Spleen (tissue), 11 donors: ENCODE data around the gene GSTO1. TPM values are rescaled to one million over a fixed set of nuclear protein-coding genes. Genes with fewer than 3 reads are reported as not detected.
A peak's percentile ranks its signal among the peaks of the same experiment; 100 is the strongest.

Source experiments
- DNase-seq: peaks from one replicate; pipeline ENCODE4 v3.0.0-alpha.2; 2020
- H3K27ac ChIP-seq, 8 donors: fragments of 200-600 bp; sonication (generic) in 7 of 8; 1 replicate in 4 of 8; 2 replicates in 4 of 8; pipeline versions ENCODE4 v1.5.0 to v1.8.0; 2016 to 2021; ENCODE audit warnings: inconsistent platforms in 4 of 8, mild to moderate bottlenecking in 4 of 8, moderate library complexity in 1 of 8
- H3K27me3 ChIP-seq, 7 donors: fragments of 200-600 bp; sonication (generic) in 6 of 7; replicated peaks in 1 of 7; 1 replicate in 4 of 7; 2 replicates in 3 of 7; pipeline versions ENCODE4 v1.5.0 to v1.8.0; 2016 to 2021; ENCODE audit warnings: inconsistent platforms in 3 of 7, mild to moderate bottlenecking in 1 of 7
- H3K36me3 ChIP-seq, 6 donors: fragments of 200-600 bp; sonication (generic) in 5 of 6; 1 replicate in 4 of 6; 2 replicates in 2 of 6; pipeline versions ENCODE4 v1.5.0 to v1.8.0; 2016 to 2021; ENCODE audit warnings: inconsistent platforms in 2 of 6
- H3K4me1 ChIP-seq, 6 donors: fragments of 200-600 bp; sonication (generic) in 5 of 6; 1 replicate in 3 of 6; 2 replicates in 3 of 6; pipeline versions ENCODE4 v1.5.0 to v1.8.0; 2016 to 2021; ENCODE audit warnings: inconsistent platforms in 3 of 6
- H3K4me3 ChIP-seq, 8 donors: fragments of 200-600 bp; sonication (generic) in 7 of 8; 1 replicate in 4 of 8; 2 replicates in 4 of 8; pipeline versions ENCODE4 v1.5.0 to v1.8.0; 2016 to 2021; ENCODE audit warnings: inconsistent platforms in 4 of 8, mild to moderate bottlenecking in 4 of 8, moderate library complexity in 2 of 8
- H3K9me3 ChIP-seq, 8 donors: fragments of 200-600 bp; sonication (generic) in 7 of 8; 1 replicate in 4 of 8; 2 replicates in 4 of 8; pipeline versions ENCODE4 v1.5.0 to v1.8.0; 2016 to 2021; ENCODE audit warnings: inconsistent platforms in 4 of 8
- POLR2A ChIP-seq, 3 donors: fragments of 450-650 bp; IDR thresholded peaks; one replicate each; pipeline ENCODE4 v1.5.1; 2017; ENCODE audit warnings: antibody characterized with exemption in 3 of 3, mild to moderate bottlenecking in 1 of 3
- POLR2AphosphoS5 ChIP-seq, 3 donors: sonication (generic); formaldehyde crosslinking; IDR thresholded peaks; one replicate each; pipeline ENCODE4 v1.5.1; 2017; ENCODE audit warnings: antibody characterized with exemption in 3 of 3
- WGBS, 5 donors: extraction: QIAGEN DNeasy Blood & Tissue Kit in 3 of 5; methylation state at CpG; one replicate each; pipeline versions ENCODE4 v1.1.5 to v1.1.7; 2013 to 2018; 5-methylcytosine and 5-hydroxymethylcytosine counted together
- intact Hi-C: fragments of 100-400 bp; cut with DNase I; formaldehyde crosslinking; loops from one replicate; pipeline ENCODE4 v1.15.0; 2023; ENCODE audit warnings: low total_unique reads
- polyA plus RNA-seq, 3 donors: library from polyadenylated mRNA; stranded (reverse); fragments of 200-250 nt; gene quantifications; one replicate each; pipeline ENCODE4 v1.2.1, GENCODE V29; 2013
- total RNA-seq, 7 donors: library from RNA; depleted of rRNA in 3 of 7; stranded (reverse); fragments of >200 nt in 3 of 7; fragmentation: NEBNext Ultra II Directional in 4 of 7; extraction: Animal tissue kit (Norgen Biotek cat#: 25700) in 4 of 7; gene quantifications; one replicate each; pipeline versions ENCODE4 v1.1.0 to v1.2.1, GENCODE V29; 2016 to 2021
- TF ChIP-seq, protein P1 (sequence below), 11 experiments: fragments of 200-600 bp in 7 of 11; fragments of 450-650 bp in 4 of 11; sonication (generic) in 4 of 11; IDR thresholded peaks in 8 of 11; conservative IDR thresholded peaks in 3 of 11; 1 replicate in 7 of 11; 2 replicates in 4 of 11; pipeline versions ENCODE4 v1.4.0 to v1.8.0; 2016 to 2021; ENCODE audit warnings: antibody characterized with exemption in 11 of 11, inconsistent platforms in 4 of 11, mild to moderate bottlenecking in 1 of 11
- donor health status: healthy with polysubstance abuse.
- donor health status: DM: no; HTN: no; CAD: no; lungs with moderate emphysema.
- donor health status: DM: no; HTN: no; CAD: no.
- donor health status: Bipolar disorder and iron deficiency.
- donor health status: healthy.
- donor health status: DM: no; HTN: no; CAD: no.
- donor health status: DM: yes; HTN: yes; CAD: no.

Gene GSTO1
- total and polyA plus RNA-seq, 10 donors, result 64.4 to 157 (median 90.8) TPM

DNA sequence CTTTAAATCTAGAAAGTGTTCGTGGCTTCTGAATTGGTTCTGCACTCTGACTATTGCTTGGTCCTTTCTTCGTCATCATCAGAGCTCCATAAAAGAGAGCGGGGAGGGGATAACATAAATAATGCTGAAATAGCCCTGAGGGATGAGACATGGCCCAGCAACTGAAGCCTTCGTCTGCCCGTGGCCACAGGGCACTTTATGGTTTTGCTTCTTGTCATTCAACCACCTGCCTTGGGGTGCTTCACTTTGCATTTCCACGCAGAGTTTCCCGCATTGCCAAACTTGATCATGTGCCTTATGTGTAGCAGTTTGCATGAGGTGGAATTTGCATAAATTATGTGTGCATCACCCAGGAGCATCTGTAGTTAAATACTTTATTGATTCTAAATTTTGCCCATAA lies 30.2 kb downstream of the GSTO1 start:
- no peaks in the 10 kb centered on the region for H3K9me3 ChIP-seq
- intact Hi-C loops, result no loop called here
- H3K27ac ChIP-seq, result no peak overlapping the region
- DNase-seq, result no peak
- peaks cover 0 to 4% (median 0%) of the 10 kb centered on the region in 7 donors for H3K27me3 ChIP-seq
- 70 to 85% (median 81%) methylated on average over 7 of the region's 7 CpGs for WGBS, 5 donors
- H3K4me3 ChIP-seq, result no peak overlapping the region
- H3K36me3 ChIP-seq, result no peaks in the 10 kb centered on the region
- TF ChIP-seq POLR2A (IDR thresholded peaks at IDR 0.05) (no peak), POLR2AphosphoS5 (IDR thresholded peaks at IDR 0.05) (no peak)
- TF ChIP-seq, protein P1, sequence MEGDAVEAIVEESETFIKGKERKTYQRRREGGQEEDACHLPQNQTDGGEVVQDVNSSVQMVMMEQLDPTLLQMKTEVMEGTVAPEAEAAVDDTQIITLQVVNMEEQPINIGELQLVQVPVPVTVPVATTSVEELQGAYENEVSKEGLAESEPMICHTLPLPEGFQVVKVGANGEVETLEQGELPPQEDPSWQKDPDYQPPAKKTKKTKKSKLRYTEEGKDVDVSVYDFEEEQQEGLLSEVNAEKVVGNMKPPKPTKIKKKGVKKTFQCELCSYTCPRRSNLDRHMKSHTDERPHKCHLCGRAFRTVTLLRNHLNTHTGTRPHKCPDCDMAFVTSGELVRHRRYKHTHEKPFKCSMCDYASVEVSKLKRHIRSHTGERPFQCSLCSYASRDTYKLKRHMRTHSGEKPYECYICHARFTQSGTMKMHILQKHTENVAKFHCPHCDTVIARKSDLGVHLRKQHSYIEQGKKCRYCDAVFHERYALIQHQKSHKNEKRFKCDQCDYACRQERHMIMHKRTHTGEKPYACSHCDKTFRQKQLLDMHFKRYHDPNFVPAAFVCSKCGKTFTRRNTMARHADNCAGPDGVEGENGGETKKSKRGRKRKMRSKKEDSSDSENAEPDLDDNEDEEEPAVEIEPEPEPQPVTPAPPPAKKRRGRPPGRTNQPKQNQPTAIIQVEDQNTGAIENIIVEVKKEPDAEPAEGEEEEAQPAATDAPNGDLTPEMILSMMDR (IDR thresholded peaks at IDR 0.05 in 8 of 11, conservative IDR thresholded peaks at IDR 0.05 in 3 of 11), result no peak
- H3K4me1 ChIP-seq, result no peaks in the 10 kb centered on the region

DNA sequence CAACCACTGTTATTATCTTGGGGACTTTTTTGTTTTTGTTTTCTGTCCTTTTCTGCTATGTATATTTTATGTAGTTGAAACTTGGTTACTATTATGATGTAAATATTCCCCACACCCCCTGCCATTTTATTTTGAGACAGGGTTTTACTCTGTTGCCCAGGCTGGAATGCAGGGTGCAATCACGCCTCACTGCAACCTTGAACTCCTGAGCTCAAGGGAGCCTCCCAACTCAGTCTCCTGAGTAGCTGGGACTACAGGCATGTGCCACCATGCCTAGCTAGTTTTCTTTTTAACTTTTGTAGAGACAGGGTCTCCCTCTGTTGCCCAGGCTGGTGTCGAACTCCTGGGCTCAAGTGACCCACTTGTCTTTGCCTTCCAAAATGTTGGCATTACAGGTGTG lies 32.2 kb downstream of the GSTO1 start:
- TF ChIP-seq POLR2A (IDR thresholded peaks at IDR 0.05) (no peak), POLR2AphosphoS5 (IDR thresholded peaks at IDR 0.05) (no peak)
- TF ChIP-seq, protein P1 (IDR thresholded peaks at IDR 0.05 in 8 of 11, conservative IDR thresholded peaks at IDR 0.05 in 3 of 11), result no peak
- intact Hi-C loops, result no loop called here
- Histone ChIP-seq H3K27ac (no peak overlapping the region), H3K4me3 (no peak overlapping the region), H3K36me3 (no peaks in the 10 kb centered on the region), H3K9me3 (no peaks in the 10 kb centered on the region), H3K27me3 (peaks cover 0 to 16% (median 0%) of the 10 kb centered on the region in 7 donors), H3K4me1 (peaks cover 0 to 12% (median 9%) of the 10 kb centered on the region in 6 donors)
- 66 to 90% (median 74%) methylated on average over 2 of the region's 2 CpGs for WGBS, 5 donors
- DNase-seq, result no peak

DNA sequence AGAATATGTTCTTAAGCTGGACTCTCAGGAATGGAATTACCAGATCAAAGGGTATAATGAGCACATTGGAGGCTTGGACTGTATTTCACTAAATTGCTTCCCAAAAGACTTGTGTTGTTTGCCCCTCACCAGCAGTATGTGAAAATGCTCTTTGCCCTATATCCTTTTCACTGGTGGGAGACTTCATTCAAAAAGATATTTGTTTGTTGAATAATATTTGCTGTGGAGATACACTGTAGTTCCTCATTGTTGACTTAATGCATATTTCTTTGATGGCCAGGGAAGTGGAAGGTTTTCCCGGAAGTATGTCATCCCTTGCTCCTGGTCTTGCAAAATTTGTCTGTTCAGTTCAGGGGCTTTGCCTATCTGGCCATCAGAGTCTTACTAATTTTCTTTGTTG lies 33.7 kb downstream of the GSTO1 start:
- Histone ChIP-seq H3K36me3 (no peaks in the 10 kb centered on the region), H3K9me3 (no peaks in the 10 kb centered on the region), H3K27ac (no peak overlapping the region), H3K4me3 (no peak overlapping the region), H3K4me1 (peaks cover 0 to 25% (median 14%) of the 10 kb centered on the region in 6 donors), H3K27me3 (peaks cover 0 to 16% (median 0%) of the 10 kb centered on the region in 7 donors)
- 62 to 80% (median 79%) methylated on average over 1 of the region's 1 CpG for WGBS, 5 donors
- TF ChIP-seq, protein P1 (IDR thresholded peaks at IDR 0.05 in 8 of 11, conservative IDR thresholded peaks at IDR 0.05 in 3 of 11), result no peak
- no peak for TF ChIP-seq POLR2A (IDR thresholded peaks at IDR 0.05)
- no peak for TF ChIP-seq POLR2AphosphoS5 (IDR thresholded peaks at IDR 0.05)
- intact Hi-C loops, result no loop called here
- DNase-seq, result no peak

DNA sequence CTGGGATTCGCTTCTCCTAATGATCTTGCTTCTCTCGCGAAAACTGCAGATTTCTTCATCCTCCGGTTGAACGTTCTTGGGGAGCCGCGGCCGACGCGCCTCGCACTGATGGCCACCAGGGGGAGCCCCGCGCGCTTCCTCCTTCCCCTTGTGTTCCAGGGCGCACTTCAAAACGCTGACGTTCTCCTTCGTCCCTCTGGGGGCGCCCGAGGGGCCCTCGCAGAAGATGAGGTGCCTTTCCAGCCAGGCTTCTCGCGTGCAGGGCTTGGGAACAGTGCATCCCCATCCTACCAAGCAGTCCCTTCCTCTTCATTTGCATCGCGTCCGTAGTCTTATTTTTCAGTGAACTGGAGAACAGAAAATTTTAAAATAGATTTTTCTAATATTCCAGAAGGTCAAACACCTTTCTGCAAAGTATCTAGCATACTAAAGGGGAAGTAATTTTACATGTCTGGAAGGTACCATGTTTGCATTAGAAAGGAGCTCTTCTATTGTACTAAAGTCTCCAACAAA lies 36.8 kb downstream of the GSTO1 start:
- peaks cover 0 to 16% (median 0%) of the 10 kb centered on the region in 7 donors for H3K27me3 ChIP-seq
- H3K36me3 ChIP-seq, result no peaks in the 10 kb centered on the region
- intact Hi-C loops, result no loop called here
- peak; percentile 98 for DNase-seq
- no peak overlapping the region for H3K4me3 ChIP-seq
- H3K27ac ChIP-seq, result peak overlapping the region in 2 of 8 donors; percentile 5 to 20
- H3K4me1 ChIP-seq, result peaks cover 0 to 32% (median 18%) of the 10 kb centered on the region in 6 donors
- no peaks in the 10 kb centered on the region for H3K9me3 ChIP-seq
- TF ChIP-seq POLR2A (IDR thresholded peaks at IDR 0.05), result no peak
- peak; percentile 72 to 87 (median 72) for TF ChIP-seq POLR2AphosphoS5 (IDR thresholded peaks at IDR 0.05)
- TF ChIP-seq, protein P1 (IDR thresholded peaks at IDR 0.05 in 8 of 11, conservative IDR thresholded peaks at IDR 0.05 in 3 of 11), result peak; percentile 98 to 100 (median 100)
- whole genome bisulfite sequencing, 5 donors, result 1 to 2% (median 1%) methylated on average over 22 to 26 of the region's 26 CpGs
